Glomerular endothelial cell (primary cell): ENCODE data around the gene CPSF2. TPM values are rescaled to one million over a fixed set of nuclear protein-coding genes. Genes with fewer than 3 reads are reported as not detected.
A peak's percentile ranks its signal among the peaks of the same experiment; 100 is the strongest.

ENCODE experiments used
- DNase-seq: peaks from one replicate; pipeline ENCODE4 v3.0.0-alpha.2; 2011; ENCODE audit warnings: low read depth, low spot score; ENCODE audit errors: extremely low read depth
- total RNA-seq: library from RNA; depleted of rRNA; stranded (reverse); fragments of >200 nt; gene quantifications from 2 replicates; pipeline ENCODE4 v1.2.3, GENCODE V29; 2015

CPSF2 gene
- 33.6 and 39.4 TPM in 2 replicates for total RNA-seq

DNA sequence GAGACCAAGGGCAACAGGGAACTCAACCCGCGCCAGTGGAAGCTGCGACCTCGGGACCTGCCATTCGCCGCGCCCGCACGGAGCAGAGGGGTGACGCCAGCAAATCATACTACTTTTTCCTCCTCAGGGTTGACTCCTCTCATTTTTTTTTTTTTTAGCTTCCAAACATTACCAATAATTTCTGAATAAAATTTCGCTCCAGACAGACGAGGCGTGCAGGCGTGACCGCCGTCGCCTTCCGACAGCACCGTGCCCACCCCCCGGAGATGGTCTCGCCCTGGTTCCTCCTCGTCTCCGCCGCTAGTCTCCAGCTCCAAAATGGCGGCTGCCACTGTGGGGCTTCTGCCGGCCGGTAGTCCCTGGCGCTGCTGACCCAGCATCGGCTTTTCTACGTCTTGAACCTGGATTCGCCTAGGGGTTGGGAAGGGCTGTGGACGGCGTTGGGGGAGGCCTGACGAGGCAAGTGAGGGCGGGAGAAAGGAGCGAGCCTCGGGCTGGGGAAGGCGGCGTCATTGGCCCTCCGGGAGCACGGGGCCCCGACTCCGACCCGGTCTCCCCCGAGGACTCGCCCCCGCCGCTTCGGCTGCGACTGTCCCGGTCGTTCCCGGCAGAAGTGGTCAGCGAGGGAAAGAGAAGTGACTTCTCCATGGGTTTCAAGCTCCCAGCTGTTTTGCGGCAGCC is at the start of gene CPSF2, which contains the start of gene NDUFB1:
CPSF2 (plus strand) TSS at position 300 of the 681 bp plus-strand sequence. CDS start 9,016 bp downstream, outside the sequence.
NDUFB1 (minus strand) TSS at position 37 of the 681 bp plus-strand sequence. CDS start 4,069 bp downstream, outside the sequence.
- no peak for DNase-seq

GRCh38 chr14:92074555-92074954 is 47.2 kb upstream of the CPSF2 start:
- DNase-seq, result no peak

DNA sequence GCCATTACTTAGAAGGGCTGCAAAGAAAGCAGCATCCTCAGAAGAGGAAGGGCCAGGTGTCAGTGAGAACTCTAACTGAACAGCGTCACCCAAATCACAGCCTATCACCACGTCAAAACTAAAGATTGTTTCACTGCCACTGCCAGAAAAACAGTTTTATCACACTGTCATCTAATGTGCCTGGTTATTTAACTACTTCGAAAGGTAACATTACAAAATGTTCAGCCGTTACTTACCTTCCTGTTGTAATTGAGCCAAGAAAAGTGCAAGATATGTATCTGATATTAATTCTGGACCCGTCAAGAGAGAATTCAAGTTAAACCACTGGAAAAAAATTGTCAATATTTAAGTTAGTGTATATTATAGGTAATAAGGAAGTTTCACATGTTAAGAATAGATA is 33.3 kb upstream of the CPSF2 start:
- no peak for DNase-seq

GRCh38 chr14:92093320-92093719 is 28.4 kb upstream of the CPSF2 start:
- DNase-seq, result no peak

DNA sequence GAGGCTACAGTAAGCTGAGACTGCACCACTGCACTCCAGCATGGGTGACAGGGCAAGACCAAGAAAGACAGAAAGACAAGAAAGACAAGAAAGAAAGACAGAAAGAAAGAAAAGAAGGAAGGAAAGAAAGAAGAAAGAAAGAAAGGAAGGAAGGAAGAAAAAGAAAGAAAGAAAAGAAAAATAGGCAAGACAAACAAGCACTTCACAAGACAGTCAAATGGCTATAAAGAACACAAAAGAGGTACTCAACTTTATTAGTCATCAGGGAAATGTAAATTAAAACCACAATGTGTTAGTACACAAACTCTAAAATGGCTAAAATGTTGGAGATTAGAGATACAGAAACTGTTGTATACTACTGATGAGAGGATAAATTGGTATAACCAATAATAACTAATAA is 22.0 kb upstream of the CPSF2 start:
- no peak for DNase-seq

DNA sequence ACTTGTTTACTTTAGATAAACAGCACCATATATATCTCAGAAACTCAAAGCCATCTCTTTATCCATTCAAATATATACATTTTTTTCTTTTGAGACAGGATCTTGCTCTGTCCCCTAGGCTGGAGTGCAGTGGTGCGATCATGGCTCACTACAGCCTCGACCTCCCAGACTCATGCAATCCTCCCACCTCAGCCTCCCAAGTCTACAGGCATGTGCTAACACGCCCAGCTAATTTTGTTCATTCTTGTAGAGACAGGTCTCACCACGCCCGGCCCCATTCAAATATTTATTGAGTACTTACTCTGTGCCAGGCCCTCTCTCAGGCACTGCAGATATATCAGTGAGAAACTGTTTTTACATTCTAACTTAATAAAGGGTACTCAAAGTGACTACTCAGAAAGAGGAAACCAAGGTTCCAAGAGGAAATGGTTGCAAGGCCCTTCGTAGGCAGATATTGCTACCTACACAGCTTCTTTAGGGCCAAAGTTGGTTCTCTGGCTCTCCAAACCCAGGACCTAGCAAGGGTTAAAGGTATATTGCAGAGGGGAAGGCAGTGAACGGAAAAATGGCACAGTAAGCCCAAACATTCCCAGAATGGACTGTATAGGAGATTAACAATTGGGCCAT is 18.3 kb upstream of the CPSF2 start:
- no peak for DNase-seq

- no peak for DNase-seq
Measured at GRCh38 chr14:92105073-92105892, 16.5 kb upstream of the CPSF2 start.

DNA sequence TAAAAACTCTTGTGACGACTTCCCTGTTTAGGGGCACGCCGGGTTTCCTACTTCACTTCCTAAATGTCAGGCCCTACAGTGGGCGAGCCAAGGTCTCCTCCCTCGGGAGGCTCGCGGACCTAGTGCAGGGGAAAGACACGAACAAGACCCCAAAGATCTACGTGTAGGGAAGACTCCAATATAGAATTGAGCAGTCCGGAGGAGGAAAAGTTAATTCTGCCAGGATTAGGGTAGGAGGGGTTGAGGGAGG is 16.0 kb upstream of the CPSF2 start:
- DNase-seq, result no peak

GRCh38 chr14:92106143-92106926 is 15.4 kb upstream of the CPSF2 start, which contains the start of gene ATXN3:
ATXN3 (minus strand) TSS chr14:92106582; CDS start chr14:92106552, 30 bp downstream.
- DNase-seq, result peak; percentile 93

GRCh38 chr14:92108345-92109254 is 13.2 kb upstream of the CPSF2 start:
- no peak for DNase-seq

DNA sequence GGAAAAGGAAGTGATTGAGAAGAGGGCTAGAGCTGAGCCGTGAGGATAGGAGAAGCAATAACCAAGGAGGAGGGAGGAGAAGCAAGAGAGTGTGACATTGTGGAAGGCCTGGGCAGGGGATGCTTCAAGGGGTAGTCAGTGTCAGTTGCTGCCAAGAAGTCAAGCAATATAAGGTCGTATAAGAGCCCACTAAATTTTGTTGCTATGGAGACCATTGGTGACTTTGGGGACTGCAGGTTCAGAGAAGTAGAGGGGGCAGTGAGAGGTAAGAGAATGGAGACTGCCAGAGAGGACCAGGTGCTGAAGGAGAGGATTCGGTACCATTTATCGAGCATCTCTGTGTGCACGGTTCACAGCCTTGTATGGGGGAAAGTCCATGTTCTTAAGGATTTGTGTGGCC is 12.3 kb upstream of the CPSF2 start:
- no peak for DNase-seq

DNA sequence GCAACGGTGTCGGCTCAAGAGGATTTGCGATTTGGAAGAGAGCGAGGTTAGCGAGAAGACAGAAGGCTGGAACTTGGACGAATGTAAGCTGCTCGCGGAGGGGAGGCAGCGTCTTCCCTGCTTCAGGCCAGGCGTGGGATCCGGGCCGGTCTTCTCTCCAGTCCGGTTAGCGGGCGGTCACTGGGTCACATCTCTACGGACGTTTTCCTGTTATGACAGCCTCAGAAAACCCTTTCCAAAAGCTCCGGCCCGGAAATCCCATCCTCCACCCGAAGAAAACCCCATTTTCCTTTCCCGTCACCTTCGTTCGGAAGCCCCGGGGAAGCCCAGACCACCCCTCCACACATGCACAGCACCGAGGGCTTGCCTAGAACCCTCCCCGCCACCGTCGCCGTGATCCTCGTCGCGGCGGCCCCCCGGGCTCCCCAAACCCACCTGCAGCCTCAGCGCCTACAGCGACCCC is 531 bp upstream of the CPSF2 start:
- DNase-seq, result no peak

- no peak for DNase-seq
Measured at GRCh38 chr14:92122351-92122677, 545 bp downstream of the CPSF2 start.

DNA sequence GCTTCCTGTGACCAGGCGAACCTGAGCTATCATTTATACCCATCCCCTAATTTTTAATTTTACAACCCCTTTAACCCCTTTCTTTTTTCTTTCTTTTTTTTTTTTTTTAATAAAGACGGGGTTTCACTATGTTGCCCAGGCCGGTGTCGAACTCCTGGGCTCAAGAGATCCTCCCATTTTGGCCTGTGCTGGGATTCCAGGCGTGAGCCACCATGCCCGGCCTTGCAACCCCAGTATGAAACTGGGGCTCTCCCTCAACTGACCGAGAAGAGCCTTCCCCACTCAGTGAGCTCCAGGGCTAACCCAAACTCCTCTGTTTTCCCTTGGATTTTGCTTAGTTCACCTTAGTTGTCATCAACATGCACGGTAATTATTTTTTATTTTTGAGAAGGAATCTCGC is 992 bp downstream of the CPSF2 start:
- DNase-seq, result no peak

- DNase-seq, result no peak
Measured at GRCh38 chr14:92134456-92134855, 12.7 kb downstream of the CPSF2 start.

DNA sequence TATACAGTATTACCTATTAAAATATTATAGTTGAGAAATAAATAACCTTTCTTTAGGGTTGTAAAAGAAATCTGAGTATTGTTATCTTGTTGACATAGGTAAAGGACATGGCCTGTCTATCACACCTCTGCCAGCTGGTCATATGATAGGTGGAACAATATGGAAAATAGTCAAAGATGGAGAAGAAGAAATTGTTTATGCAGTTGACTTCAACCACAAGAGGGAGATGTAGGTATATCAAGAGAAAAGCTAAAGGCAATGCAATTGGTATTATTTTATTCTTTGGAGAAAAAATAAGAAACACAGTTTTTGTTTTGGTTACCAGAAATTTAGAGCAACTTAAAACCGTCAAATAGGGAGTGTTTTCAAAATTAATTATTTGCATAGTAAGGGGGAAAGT is 13.5 kb downstream of the CPSF2 start:
- DNase-seq, result no peak

- no peak for DNase-seq
Measured at GRCh38 chr14:92143309-92143708, 21.5 kb downstream of the CPSF2 start.

DNA sequence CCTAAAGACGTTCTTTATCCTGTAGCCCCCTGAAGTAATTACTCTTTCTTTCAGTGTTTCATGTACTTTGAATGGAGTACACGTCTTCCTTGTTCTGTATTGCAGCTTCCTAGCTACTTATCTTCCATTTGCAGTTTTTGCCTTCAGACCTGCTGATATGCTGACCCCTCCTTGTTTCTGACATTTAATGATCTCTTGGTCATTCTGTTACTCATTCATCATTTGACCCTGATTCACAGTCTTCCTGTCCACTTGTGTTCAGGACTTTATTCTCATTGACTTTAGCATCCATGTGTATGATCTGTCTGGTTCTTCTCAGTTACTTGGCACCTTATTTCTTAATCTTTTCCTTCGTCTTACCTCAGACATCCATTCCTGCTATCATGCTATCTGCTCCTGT is 22.2 kb downstream of the CPSF2 start:
- DNase-seq, result no peak

- DNase-seq, result no peak
Measured at GRCh38 chr14:92144708-92145107, 22.9 kb downstream of the CPSF2 start.

DNA sequence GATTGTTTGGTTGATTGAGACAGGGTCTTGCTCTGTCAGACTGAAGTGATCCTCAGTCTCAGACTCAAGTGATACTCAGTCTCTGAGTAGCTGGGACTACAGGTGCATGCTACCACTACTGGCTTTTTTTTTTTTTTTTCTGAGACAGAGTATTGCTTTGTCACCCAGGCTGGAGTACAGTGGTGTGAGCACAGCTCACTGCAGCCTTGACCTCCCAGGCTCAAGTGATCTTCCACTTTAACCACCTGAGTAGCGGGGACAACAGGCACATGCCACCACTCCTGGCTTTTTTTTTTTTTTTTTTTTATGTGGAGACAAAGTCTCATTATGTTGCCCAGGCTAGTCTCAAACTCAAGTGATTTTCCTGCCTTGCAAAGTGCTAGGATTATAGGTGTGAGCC is 31.8 kb downstream of the CPSF2 start:
- no peak for DNase-seq
